A549 (cell line): ENCODE measurements around the gene TGFBR2.

Source experiments
- CHD4 ChIP-seq: fragments of 200-600 bp; sonication (generic); IDR thresholded peaks from 2 replicates; pipeline ENCODE4 v1.6.1; 2016; ENCODE audit warnings: antibody characterized with exemption, mild to moderate bottlenecking, borderline replicate concordance
- CTCF ChIP-seq: fragments of >200 bp; sonication (Bioruptor Twin); formaldehyde crosslinking; IDR thresholded peaks from 3 replicates; pipeline ENCODE4 v1.5.1; 2016
- HDAC2 ChIP-seq: fragments of 200-600 bp; sonication (generic); IDR thresholded peaks from 2 replicates; pipeline ENCODE4 v1.6.1; 2016
- HMGXB4 ChIP-seq: fragments of 250-450 bp; sonication (Bioruptor Pico); IDR thresholded peaks from 2 replicates; pipeline ENCODE4 v1.5.0; 2021; ENCODE audit warnings: mild to moderate bottlenecking, moderate library complexity, borderline replicate concordance
- MAX ChIP-seq: IDR thresholded peaks from 2 replicates; pipeline ENCODE4 v1.6.1; 2012
- MYC ChIP-seq: IDR thresholded peaks from 2 replicates; pipeline ENCODE4 v1.6.1; 2012; ENCODE audit warnings: mild to moderate bottlenecking, inconsistent platforms, low read length, improper control_type of control experiment, borderline replicate concordance
- POLR2A ChIP-seq: IDR thresholded peaks from 2 replicates; pipeline ENCODE4 v1.6.1; 2012; ENCODE audit warnings: mild to moderate bottlenecking, low read length
- RAD21 ChIP-seq, 2 experiments: fragments of >200 bp in 1 of 2; sonication (Bioruptor Twin) in 1 of 2; formaldehyde crosslinking in 1 of 2; IDR thresholded peaks in 1 of 2; conservative IDR thresholded peaks in 1 of 2; 2 replicates in 1 of 2; 3 replicates in 1 of 2; pipeline ENCODE4 v1.6.1; 2012 to 2018; ENCODE audit warnings: inconsistent platforms in 1 of 2
- TP53 ChIP-seq: fragments of 250-450 bp; sonication (Bioruptor Pico); IDR thresholded peaks from 2 replicates; pipeline ENCODE4 v1.5.0; 2021; ENCODE audit warnings: mild to moderate bottlenecking, moderate library complexity

- TF ChIP-seq MAX (no peak), POLR2A (no peak), CHD4 (no peak), RAD21 (conservative IDR thresholded peaks at IDR 0.05 in 1 of 2, IDR thresholded peaks at IDR 0.05 in 1 of 2) (no peak), HMGXB4 (no peak), TP53 (CRISPR knock-in tag) (no peak), CTCF (no peak), HDAC2 (no peak), MYC (no peak)
Observed at GRCh38 chr3:30686176-30686575, 79.8 kb downstream of the TGFBR2 start.
